GM23338 (cell line): ENCODE results near the gene ZNF148.

Source experiments
- CREB1 ChIP-seq: fragments of 250-450 bp; sonication (Bioruptor Pico); IDR thresholded peaks from 2 replicates; pipeline ENCODE4 v1.5.0; 2020; ENCODE audit warnings: low read depth, mild to moderate bottlenecking, moderate library complexity
- EZH2 ChIP-seq: fragments of 200-600 bp; sonication (generic); IDR thresholded peaks from one replicate; pipeline ENCODE4 v1.8.0; 2017; ENCODE audit warnings: antibody characterized with exemption, mild to moderate bottlenecking, low read depth; ENCODE audit not compliant: unreplicated experiment
- EZH2phosphoT487 ChIP-seq: fragments of 200-600 bp; sonication (generic); IDR thresholded peaks from one replicate; pipeline ENCODE4 v1.8.1; 2018; ENCODE audit warnings: antibody characterized with exemption; ENCODE audit not compliant: unreplicated experiment
- JUNB ChIP-seq: IDR thresholded peaks from one replicate; pipeline ENCODE4 v1.6.1; 2016; ENCODE audit warnings: antibody characterized with exemption; ENCODE audit not compliant: unreplicated experiment
- NANOG ChIP-seq: IDR thresholded peaks from 2 replicates; pipeline ENCODE4 v1.6.1; 2016; ENCODE audit warnings: antibody characterized with exemption, borderline replicate concordance
- POLR2AphosphoS5 ChIP-seq: IDR thresholded peaks from 2 replicates; pipeline ENCODE4 v1.6.1; 2016; ENCODE audit warnings: antibody characterized with exemption, low read depth
- STAT1 ChIP-seq: IDR thresholded peaks from one replicate; pipeline ENCODE4 v1.6.1; 2016; ENCODE audit warnings: antibody characterized with exemption; ENCODE audit not compliant: unreplicated experiment
- ZNF114 ChIP-seq: fragments of 250-450 bp; sonication (Bioruptor Pico); IDR thresholded peaks from 2 replicates; pipeline ENCODE4 v1.5.0; 2020; ENCODE audit warnings: mild to moderate bottlenecking, moderate library complexity
- ZNF331 ChIP-seq: fragments of 250-450 bp; sonication (Bioruptor Pico); IDR thresholded peaks from 2 replicates; pipeline ENCODE4 v1.5.0; 2020; ENCODE audit warnings: low read depth, mild to moderate bottlenecking, moderate library complexity
- TF ChIP-seq, protein P1 (sequence below), 2 experiments: fragments of 200-600 bp in 1 of 2; sonication (generic) in 1 of 2; conservative IDR thresholded peaks; 2 replicates each; pipeline versions ENCODE4 v1.5.1 to v1.6.1; 2016 to 2017; ENCODE audit warnings: antibody characterized with exemption in 2 of 2, low read depth in 2 of 2, mild to moderate bottlenecking in 2 of 2, moderate library complexity in 1 of 2
- TF ChIP-seq, protein P2 (sequence below): IDR thresholded peaks from one replicate; pipeline ENCODE4 v1.6.1; 2018; ENCODE audit warnings: antibody characterized with exemption; ENCODE audit not compliant: unreplicated experiment
- TF ChIP-seq, protein P3 (sequence below): fragments of 250-450 bp; sonication (Bioruptor Pico); IDR thresholded peaks from 2 replicates; pipeline ENCODE4 v1.5.0; 2020; ENCODE audit warnings: mild to moderate bottlenecking, moderate library complexity
- TF ChIP-seq, protein P4 (sequence below): IDR thresholded peaks from 2 replicates; pipeline ENCODE4 v1.6.1; 2016; ENCODE audit warnings: antibody characterized with exemption

DNA sequence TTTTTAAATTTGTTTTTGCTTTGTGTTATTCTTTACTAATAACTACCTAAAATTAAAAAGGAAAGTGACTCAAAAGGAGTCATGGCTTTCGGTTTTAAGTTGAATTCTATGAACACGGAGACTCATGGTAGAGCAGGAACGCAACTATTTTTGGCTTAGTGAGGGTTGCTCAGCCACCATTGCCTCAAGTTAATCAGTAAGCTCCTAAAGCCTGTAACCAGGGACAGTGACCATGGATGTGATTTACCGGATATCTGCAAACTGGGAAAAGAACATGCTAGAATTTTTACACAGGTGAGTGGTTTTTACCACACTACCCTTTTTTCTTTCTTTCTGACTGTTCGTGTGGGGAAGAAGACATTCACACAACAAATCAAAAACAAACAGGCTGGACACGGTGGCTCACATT is 174.4 kb downstream of the ZNF148 start:
- TF ChIP-seq, protein P1, sequence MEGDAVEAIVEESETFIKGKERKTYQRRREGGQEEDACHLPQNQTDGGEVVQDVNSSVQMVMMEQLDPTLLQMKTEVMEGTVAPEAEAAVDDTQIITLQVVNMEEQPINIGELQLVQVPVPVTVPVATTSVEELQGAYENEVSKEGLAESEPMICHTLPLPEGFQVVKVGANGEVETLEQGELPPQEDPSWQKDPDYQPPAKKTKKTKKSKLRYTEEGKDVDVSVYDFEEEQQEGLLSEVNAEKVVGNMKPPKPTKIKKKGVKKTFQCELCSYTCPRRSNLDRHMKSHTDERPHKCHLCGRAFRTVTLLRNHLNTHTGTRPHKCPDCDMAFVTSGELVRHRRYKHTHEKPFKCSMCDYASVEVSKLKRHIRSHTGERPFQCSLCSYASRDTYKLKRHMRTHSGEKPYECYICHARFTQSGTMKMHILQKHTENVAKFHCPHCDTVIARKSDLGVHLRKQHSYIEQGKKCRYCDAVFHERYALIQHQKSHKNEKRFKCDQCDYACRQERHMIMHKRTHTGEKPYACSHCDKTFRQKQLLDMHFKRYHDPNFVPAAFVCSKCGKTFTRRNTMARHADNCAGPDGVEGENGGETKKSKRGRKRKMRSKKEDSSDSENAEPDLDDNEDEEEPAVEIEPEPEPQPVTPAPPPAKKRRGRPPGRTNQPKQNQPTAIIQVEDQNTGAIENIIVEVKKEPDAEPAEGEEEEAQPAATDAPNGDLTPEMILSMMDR (conservative IDR thresholded peaks at IDR 0.05; ENCODE audit: low read depth in 2 of 2), result no peak
- TF ChIP-seq JUNB (no peak), EZH2 (no peak), POLR2AphosphoS5 (no peak), STAT1 (no peak), CREB1 (no peak), ZNF114 (CRISPR knock-in tag) (no peak), EZH2phosphoT487 (no peak), ZNF331 (CRISPR knock-in tag) (no peak), NANOG (no peak)
- TF ChIP-seq, protein P2, sequence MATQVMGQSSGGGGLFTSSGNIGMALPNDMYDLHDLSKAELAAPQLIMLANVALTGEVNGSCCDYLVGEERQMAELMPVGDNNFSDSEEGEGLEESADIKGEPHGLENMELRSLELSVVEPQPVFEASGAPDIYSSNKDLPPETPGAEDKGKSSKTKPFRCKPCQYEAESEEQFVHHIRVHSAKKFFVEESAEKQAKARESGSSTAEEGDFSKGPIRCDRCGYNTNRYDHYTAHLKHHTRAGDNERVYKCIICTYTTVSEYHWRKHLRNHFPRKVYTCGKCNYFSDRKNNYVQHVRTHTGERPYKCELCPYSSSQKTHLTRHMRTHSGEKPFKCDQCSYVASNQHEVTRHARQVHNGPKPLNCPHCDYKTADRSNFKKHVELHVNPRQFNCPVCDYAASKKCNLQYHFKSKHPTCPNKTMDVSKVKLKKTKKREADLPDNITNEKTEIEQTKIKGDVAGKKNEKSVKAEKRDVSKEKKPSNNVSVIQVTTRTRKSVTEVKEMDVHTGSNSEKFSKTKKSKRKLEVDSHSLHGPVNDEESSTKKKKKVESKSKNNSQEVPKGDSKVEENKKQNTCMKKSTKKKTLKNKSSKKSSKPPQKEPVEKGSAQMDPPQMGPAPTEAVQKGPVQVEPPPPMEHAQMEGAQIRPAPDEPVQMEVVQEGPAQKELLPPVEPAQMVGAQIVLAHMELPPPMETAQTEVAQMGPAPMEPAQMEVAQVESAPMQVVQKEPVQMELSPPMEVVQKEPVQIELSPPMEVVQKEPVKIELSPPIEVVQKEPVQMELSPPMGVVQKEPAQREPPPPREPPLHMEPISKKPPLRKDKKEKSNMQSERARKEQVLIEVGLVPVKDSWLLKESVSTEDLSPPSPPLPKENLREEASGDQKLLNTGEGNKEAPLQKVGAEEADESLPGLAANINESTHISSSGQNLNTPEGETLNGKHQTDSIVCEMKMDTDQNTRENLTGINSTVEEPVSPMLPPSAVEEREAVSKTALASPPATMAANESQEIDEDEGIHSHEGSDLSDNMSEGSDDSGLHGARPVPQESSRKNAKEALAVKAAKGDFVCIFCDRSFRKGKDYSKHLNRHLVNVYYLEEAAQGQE, result no peak
- TF ChIP-seq, protein P3, sequence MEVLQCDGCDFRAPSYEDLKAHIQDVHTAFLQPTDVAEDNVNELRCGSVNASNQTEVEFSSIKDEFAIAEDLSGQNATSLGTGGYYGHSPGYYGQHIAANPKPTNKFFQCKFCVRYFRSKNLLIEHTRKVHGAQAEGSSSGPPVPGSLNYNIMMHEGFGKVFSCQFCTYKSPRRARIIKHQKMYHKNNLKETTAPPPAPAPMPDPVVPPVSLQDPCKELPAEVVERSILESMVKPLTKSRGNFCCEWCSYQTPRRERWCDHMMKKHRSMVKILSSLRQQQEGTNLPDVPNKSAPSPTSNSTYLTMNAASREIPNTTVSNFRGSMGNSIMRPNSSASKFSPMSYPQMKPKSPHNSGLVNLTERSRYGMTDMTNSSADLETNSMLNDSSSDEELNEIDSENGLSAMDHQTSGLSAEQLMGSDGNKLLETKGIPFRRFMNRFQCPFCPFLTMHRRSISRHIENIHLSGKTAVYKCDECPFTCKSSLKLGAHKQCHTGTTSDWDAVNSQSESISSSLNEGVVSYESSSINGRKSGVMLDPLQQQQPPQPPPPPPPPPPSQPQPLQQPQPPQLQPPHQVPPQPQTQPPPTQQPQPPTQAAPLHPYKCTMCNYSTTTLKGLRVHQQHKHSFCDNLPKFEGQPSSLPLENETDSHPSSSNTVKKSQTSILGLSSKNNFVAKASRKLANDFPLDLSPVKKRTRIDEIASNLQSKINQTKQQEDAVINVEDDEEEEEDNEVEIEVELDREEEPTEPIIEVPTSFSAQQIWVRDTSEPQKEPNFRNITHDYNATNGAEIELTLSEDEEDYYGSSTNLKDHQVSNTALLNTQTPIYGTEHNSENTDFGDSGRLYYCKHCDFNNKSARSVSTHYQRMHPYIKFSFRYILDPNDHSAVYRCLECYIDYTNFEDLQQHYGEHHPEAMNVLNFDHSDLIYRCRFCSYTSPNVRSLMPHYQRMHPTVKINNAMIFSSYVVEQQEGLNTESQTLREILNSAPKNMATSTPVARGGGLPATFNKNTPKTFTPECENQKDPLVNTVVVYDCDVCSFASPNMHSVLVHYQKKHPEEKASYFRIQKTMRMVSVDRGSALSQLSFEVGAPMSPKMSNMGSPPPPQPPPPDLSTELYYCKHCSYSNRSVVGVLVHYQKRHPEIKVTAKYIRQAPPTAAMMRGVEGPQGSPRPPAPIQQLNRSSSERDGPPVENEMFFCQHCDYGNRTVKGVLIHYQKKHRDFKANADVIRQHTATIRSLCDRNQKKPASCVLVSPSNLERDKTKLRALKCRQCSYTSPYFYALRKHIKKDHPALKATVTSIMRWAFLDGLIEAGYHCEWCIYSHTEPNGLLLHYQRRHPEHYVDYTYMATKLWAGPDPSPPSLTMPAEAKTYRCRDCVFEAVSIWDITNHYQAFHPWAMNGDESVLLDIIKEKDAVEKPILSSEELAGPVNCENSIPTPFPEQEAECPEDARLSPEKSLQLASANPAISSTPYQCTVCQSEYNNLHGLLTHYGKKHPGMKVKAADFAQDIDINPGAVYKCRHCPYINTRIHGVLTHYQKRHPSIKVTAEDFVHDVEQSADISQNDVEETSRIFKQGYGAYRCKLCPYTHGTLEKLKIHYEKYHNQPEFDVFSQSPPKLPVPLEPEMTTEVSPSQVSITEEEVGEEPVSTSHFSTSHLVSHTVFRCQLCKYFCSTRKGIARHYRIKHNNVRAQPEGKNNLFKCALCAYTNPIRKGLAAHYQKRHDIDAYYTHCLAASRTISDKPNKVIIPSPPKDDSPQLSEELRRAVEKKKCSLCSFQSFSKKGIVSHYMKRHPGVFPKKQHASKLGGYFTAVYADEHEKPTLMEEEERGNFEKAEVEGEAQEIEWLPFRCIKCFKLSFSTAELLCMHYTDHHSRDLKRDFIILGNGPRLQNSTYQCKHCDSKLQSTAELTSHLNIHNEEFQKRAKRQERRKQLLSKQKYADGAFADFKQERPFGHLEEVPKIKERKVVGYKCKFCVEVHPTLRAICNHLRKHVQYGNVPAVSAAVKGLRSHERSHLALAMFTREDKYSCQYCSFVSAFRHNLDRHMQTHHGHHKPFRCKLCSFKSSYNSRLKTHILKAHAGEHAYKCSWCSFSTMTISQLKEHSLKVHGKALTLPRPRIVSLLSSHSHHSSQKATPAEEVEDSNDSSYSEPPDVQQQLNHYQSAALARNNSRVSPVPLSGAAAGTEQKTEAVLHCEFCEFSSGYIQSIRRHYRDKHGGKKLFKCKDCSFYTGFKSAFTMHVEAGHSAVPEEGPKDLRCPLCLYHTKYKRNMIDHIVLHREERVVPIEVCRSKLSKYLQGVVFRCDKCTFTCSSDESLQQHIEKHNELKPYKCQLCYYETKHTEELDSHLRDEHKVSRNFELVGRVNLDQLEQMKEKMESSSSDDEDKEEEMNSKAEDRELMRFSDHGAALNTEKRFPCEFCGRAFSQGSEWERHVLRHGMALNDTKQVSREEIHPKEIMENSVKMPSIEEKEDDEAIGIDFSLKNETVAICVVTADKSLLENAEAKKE (CRISPR knock-in tag), result no peak
- TF ChIP-seq, protein P4, sequence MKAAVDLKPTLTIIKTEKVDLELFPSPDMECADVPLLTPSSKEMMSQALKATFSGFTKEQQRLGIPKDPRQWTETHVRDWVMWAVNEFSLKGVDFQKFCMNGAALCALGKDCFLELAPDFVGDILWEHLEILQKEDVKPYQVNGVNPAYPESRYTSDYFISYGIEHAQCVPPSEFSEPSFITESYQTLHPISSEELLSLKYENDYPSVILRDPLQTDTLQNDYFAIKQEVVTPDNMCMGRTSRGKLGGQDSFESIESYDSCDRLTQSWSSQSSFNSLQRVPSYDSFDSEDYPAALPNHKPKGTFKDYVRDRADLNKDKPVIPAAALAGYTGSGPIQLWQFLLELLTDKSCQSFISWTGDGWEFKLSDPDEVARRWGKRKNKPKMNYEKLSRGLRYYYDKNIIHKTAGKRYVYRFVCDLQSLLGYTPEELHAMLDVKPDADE, result no peak
